ENCODE data around the gene TUFT1.

Gene TUFT1

GRCh38 chr1:151511636-151512215 lies 28.4 kb upstream of the TUFT1 start (continued):
- TF ChIP-seq ZNF18 (tag by site-specific recombination; IDR thresholded peaks at IDR 0.05) (no peak), HOXA7 (CRISPR knock-in tag; IDR thresholded peaks at IDR 0.05; ENCODE audit: borderline replicate concordance) (no peak), GLIS1 (tag by site-specific recombination; IDR thresholded peaks at IDR 0.05) (peak; percentile 83), ZNF202 (tag by site-specific recombination; IDR thresholded peaks at IDR 0.05; ENCODE audit: borderline replicate concordance) (no peak), ZNF398 (tag by site-specific recombination; IDR thresholded peaks at IDR 0.05) (no peak), KLF7 (tag by site-specific recombination; IDR thresholded peaks at IDR 0.05; ENCODE audit: borderline replicate concordance) (no peak), ZNF449 (tag by site-specific recombination; IDR thresholded peaks at IDR 0.05) (peak; percentile 1; the same call in 1 of the 2 replicates), ZBTB10 (tag by site-specific recombination; IDR thresholded peaks at IDR 0.05) (peak; percentile 73; the same call in 1 of the 2 replicates), ZNF830 (tag by site-specific recombination; IDR thresholded peaks at IDR 0.05; ENCODE audit: low read depth) (no peak), KLF17 (tag by site-specific recombination; IDR thresholded peaks at IDR 0.05) (no peak; the same call in 1 of the 2 replicates), ZNF747 (tag by site-specific recombination; IDR thresholded peaks at IDR 0.05) (no peak), ZNF280C (tag by site-specific recombination; IDR thresholded peaks at IDR 0.05) (no peak), ZNF639 (tag by site-specific recombination; IDR thresholded peaks at IDR 0.05) (no peak), ZNF654 (tag by site-specific recombination; IDR thresholded peaks at IDR 0.05; ENCODE audit: low read depth) (no peak), ZNF677 (tag by site-specific recombination; IDR thresholded peaks at IDR 0.05) (no peak), ZSCAN18 (tag by site-specific recombination; IDR thresholded peaks at IDR 0.05) (no peak), BCL6B (tag by site-specific recombination; IDR thresholded peaks at IDR 0.05) (no peak), ZNF394 (tag by site-specific recombination; IDR thresholded peaks at IDR 0.05; ENCODE audit: borderline replicate concordance) (no peak), ZNF777 (tag by site-specific recombination; IDR thresholded peaks at IDR 0.05; ENCODE audit: borderline replicate concordance) (peak; percentile 61; the same call in 1 of the 2 replicates), ZNF211 (tag by site-specific recombination; IDR thresholded peaks at IDR 0.05; ENCODE audit: low read depth) (no peak), ZNF155 (tag by site-specific recombination; IDR thresholded peaks at IDR 0.05) (no peak), ZSCAN23 (tag by site-specific recombination; IDR thresholded peaks at IDR 0.05) (no peak)
